Esophagus muscularis mucosa (tissue), 4 donors: ENCODE measurements around the gene GRID2IP.
"Not testable (repeated sequence)": the region's sequence is repeated elsewhere in the genome, so short reads cannot be mapped to it uniquely, and the experiment has no call there.

Experiments used
- EP300 ChIP-seq: sonication (generic); formaldehyde crosslinking; IDR thresholded peaks from one replicate; pipeline ENCODE4 v1.6.1; 2017; ENCODE audit warnings: antibody characterized with exemption
- POLR2A ChIP-seq: fragments of 450-650 bp; IDR thresholded peaks from one replicate; pipeline ENCODE4 v1.6.1; 2017; ENCODE audit warnings: antibody characterized with exemption, moderate library complexity, mild to moderate bottlenecking, low read depth
- POLR2AphosphoS5 ChIP-seq, 2 donors: sonication (generic); formaldehyde crosslinking; IDR thresholded peaks; one replicate each; pipeline ENCODE4 v1.6.1; 2017; ENCODE audit warnings: antibody characterized with exemption in 2 of 2
- TF ChIP-seq, protein P1 (sequence below), 3 experiments: fragments of 200-600 bp in 2 of 3; fragments of 450-650 bp in 1 of 3; sonication (generic) in 2 of 3; IDR thresholded peaks; one replicate each; pipeline ENCODE4 v1.5.1; 2017 to 2019; ENCODE audit warnings: antibody characterized with exemption in 3 of 3, mild to moderate bottlenecking in 2 of 3, moderate library complexity in 1 of 3

DNA sequence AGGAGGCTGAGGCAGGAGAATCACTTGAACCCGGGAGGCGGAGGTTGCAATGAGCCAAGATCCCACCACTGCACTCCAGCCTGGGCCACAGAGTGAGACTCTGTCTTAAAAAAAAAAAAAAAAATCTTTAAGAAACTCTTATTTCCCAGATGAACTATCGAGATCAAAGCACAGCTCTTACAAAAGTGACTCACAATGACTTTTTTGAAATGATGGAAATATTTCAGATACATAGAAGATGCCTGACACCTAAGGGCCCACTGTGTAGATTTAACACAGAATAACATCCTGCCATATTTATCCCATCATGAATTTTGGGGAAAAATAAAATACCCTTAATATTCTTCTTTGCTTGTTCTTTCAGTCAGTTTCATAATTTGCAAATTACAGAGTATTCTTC lies 92.6 kb downstream of the GRID2IP start:
- TF ChIP-seq, protein P1, sequence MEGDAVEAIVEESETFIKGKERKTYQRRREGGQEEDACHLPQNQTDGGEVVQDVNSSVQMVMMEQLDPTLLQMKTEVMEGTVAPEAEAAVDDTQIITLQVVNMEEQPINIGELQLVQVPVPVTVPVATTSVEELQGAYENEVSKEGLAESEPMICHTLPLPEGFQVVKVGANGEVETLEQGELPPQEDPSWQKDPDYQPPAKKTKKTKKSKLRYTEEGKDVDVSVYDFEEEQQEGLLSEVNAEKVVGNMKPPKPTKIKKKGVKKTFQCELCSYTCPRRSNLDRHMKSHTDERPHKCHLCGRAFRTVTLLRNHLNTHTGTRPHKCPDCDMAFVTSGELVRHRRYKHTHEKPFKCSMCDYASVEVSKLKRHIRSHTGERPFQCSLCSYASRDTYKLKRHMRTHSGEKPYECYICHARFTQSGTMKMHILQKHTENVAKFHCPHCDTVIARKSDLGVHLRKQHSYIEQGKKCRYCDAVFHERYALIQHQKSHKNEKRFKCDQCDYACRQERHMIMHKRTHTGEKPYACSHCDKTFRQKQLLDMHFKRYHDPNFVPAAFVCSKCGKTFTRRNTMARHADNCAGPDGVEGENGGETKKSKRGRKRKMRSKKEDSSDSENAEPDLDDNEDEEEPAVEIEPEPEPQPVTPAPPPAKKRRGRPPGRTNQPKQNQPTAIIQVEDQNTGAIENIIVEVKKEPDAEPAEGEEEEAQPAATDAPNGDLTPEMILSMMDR (IDR thresholded peaks at IDR 0.05), result not testable (repeated sequence)
- TF ChIP-seq EP300; POLR2A; POLR2AphosphoS5 (IDR thresholded peaks at IDR 0.05): not testable (repeated sequence)
